HepG2 (cell line): ENCODE results near the gene TMEM186. TPM values are rescaled to one million over a fixed set of nuclear protein-coding genes. Genes with fewer than 3 reads are reported as not detected.

Experiments used
- ATAC-seq: fragments of 200-7000 bp; cut with Tn5 transposase; 3 replicates; pipeline ENCODE4 v1.9.1; 2020; ENCODE audit warnings: mild to moderate bottlenecking, moderate library complexity
- BruUV-seq: library from RNA; stranded (reverse); fragments of 400-500 nt; replicated peaks from 2 replicates; lab custom pipeline; 2021; lab: Mats Ljungman, UMichigan
- CTCF ChIA-PET: fragments of 300-600 bp; formaldehyde crosslinking; extraction: SDS; loops from one replicate; lab custom pipeline; 2021; ENCODE audit warnings: low total read pairs, inconsistent platforms, low intra/inter-chr PET ratio; lab: Yijun Ruan, JAX
- POLR2A ChIA-PET: fragments of 350-600 bp; sonication (Branson Sonifier 250); formaldehyde crosslinking; loops from one replicate; lab custom pipeline; 2020; ENCODE audit warnings: antibody characterized with exemption, inconsistent platforms; lab: Yijun Ruan, JAX
- DNase-seq: peaks from one replicate; pipeline ENCODE4 v3.0.0-alpha.2; 2015; ENCODE audit warnings: low spot score
- FAIRE-seq: peaks from 3 replicates; lab custom pipeline; 2011; peaks lifted over from hg19 to GRCh38; lab: Jason Lieb, UNC
- H2AFZ ChIP-seq: one replicate; pipeline ENCODE4 v1.6.1; 2011; ENCODE audit warnings: low read length, inconsistent platforms
- H3K27ac ChIP-seq: fragments of 300-600 bp; 3 replicates; pipeline ENCODE4 v1.8.0; 2011; ENCODE audit warnings: mixed run types, mild to moderate bottlenecking, mixed read lengths, low read length, inconsistent platforms; ENCODE audit not compliant: insufficient read depth; ENCODE audit errors: extremely low read length
- H3K27me3 ChIP-seq, 2 experiments: fragments of 200-600 bp in 1 of 2; 2 replicates in 1 of 2; 3 replicates in 1 of 2; pipeline versions ENCODE4 v1.6.0 to v1.8.0; 2011; ENCODE audit warnings: low read length in 2 of 2, mild to moderate bottlenecking in 2 of 2, moderate library complexity in 2 of 2, inconsistent platforms in 1 of 2; ENCODE audit not compliant: insufficient read depth in 2 of 2, control insufficient read depth in 1 of 2
- H3K36me3 ChIP-seq, 2 experiments: fragments of 200-600 bp in 1 of 2; replicated peaks in 1 of 2; 2 replicates in 1 of 2; 3 replicates in 1 of 2; pipeline versions ENCODE4 v1.5.1 to v1.8.0; 2011; ENCODE audit warnings: low read length in 2 of 2, inconsistent platforms in 1 of 2; ENCODE audit not compliant: insufficient read depth in 2 of 2, control insufficient read depth in 1 of 2
- H3K4me1 ChIP-seq: 2 replicates; pipeline ENCODE4 v1.5.1; 2012; ENCODE audit warnings: low read length, inconsistent platforms; ENCODE audit not compliant: insufficient read depth
- H3K4me2 ChIP-seq: 2 replicates; pipeline ENCODE4 v1.6.0; 2011; ENCODE audit warnings: low read depth, low read length, inconsistent platforms
- H3K4me3 ChIP-seq, 3 experiments: fragments of 200-600 bp in 1 of 3; sonication (generic), shearing (Covaris generic) in 1 of 3; replicated peaks in 1 of 3; 2 replicates each; pipeline ENCODE4 v1.5.1; 2011 to 2016; ENCODE audit warnings: low read length in 3 of 3, inconsistent platforms in 2 of 3, low read depth in 2 of 3, mild to moderate bottlenecking in 2 of 3, control low read depth in 1 of 3, mixed read lengths in 1 of 3; ENCODE audit not compliant: insufficient read depth in 1 of 3
- H3K79me2 ChIP-seq: one replicate; pipeline ENCODE4 v1.6.1; 2011; ENCODE audit warnings: low read length, inconsistent platforms; ENCODE audit not compliant: insufficient read depth
- H3K9ac ChIP-seq: 2 replicates; pipeline ENCODE4 v1.6.0; 2011; ENCODE audit warnings: mild to moderate bottlenecking, low read depth, low read length, inconsistent platforms; ENCODE audit not compliant: insufficient read depth
- H3K9me3 ChIP-seq: 2 replicates; pipeline ENCODE4 v1.5.1; 2012; ENCODE audit warnings: mild to moderate bottlenecking, low read length
- H4K20me1 ChIP-seq: 2 replicates; pipeline ENCODE4 v1.6.0; 2011; ENCODE audit warnings: inconsistent platforms, mild to moderate bottlenecking, low read length, moderate library complexity; ENCODE audit not compliant: insufficient read depth
- MTF1 ChIP-seq: sonication (generic); formaldehyde crosslinking; IDR thresholded peaks from 2 replicates; pipeline ENCODE4 v1.5.0; 2020; ENCODE audit warnings: missing genetic modification reagents
- POLR2AphosphoS5 ChIP-seq: IDR thresholded peaks from 2 replicates; pipeline ENCODE4 v1.6.1; 2012; ENCODE audit warnings: low read depth, low read length
- POLR2G ChIP-seq: fragments of 200-400 bp; formaldehyde crosslinking; IDR thresholded peaks from 2 replicates; pipeline ENCODE4 v1.6.1; 2018; ENCODE audit warnings: mild to moderate bottlenecking, low read depth, low read length, moderate library complexity
- RBM22 ChIP-seq: fragments of 200-400 bp; formaldehyde crosslinking; optimal IDR thresholded peaks from 2 replicates; pipeline ENCODE3; 2017; ENCODE audit warnings: mild to moderate bottlenecking, low read length, moderate library complexity
- ZNF121 ChIP-seq: sonication (generic); formaldehyde crosslinking; IDR thresholded peaks from 2 replicates; pipeline ENCODE4 v1.5.0; 2020; ENCODE audit warnings: mild to moderate bottlenecking, missing genetic modification reagents
- WGBS: methylation state at CpG from one replicate; pipeline ENCODE4 v1.1.6; 2017; ENCODE audit warnings: low lambda C conversion rate; 5-methylcytosine and 5-hydroxymethylcytosine counted together
- in situ Hi-C: cut with HindIII; loops from 2 replicates; pipeline ENCODE4 v1.10.0; 2017; ENCODE audit warnings: low pct_unique_long_range_greater_than_20kb; ENCODE audit not compliant: extremely low pct_ligation_motif_present
- intact Hi-C: fragments of 100-400 bp; cut with micrococcal nuclease; formaldehyde crosslinking; loops from one replicate; pipeline ENCODE4 v1.10.0; 2022; ENCODE audit not compliant: unreplicated experiment
- polyA plus RNA-seq, 8 experiments: library from polyadenylated mRNA; depleted of rRNA in 3 of 8; stranded (reverse) in 7 of 8; unstranded in 1 of 8; fragments of >200 nt; fragmentation: Illumina TruSeq in 4 of 8; extraction: Trizol in 4 of 8; gene quantifications; 2 replicates each; pipeline versions ENCODE4 v1.2.1 to v1.2.3, GENCODE V29; 2011 to 2016; ENCODE audit warnings: low read depth in 4 of 8, missing spikeins in 1 of 8, mixed read lengths in 1 of 8; ENCODE audit not compliant: insufficient read depth in 1 of 8
- total RNA-seq, 5 experiments: library from RNA; depleted of rRNA; stranded (reverse); fragments of >200 nt; fragmentation: Illumina TruSeq; extraction: Trizol; gene quantifications; 2 replicates each; pipeline ENCODE4 v1.2.3, GENCODE V29; 2016; ENCODE audit warnings: low read depth in 1 of 5
- TF ChIP-seq, protein P1 (sequence below): sonication (generic); formaldehyde crosslinking; IDR thresholded peaks from 2 replicates; pipeline ENCODE4 v1.8.1; 2023; ENCODE audit warnings: mild to moderate bottlenecking, missing genetic modification reagents
- TF ChIP-seq, protein P2 (sequence below): sonication (generic); formaldehyde crosslinking; IDR thresholded peaks from 2 replicates; pipeline ENCODE4 v1.5.0; 2020; ENCODE audit warnings: mild to moderate bottlenecking, missing genetic modification reagents

The TMEM186 gene
- total and polyA plus RNA-seq, 2 of the 13 experiments (the other 11 are each of a cell fraction or from before 2014, with no cell fraction given), result 16.2 to 19.3 TPM

DNA sequence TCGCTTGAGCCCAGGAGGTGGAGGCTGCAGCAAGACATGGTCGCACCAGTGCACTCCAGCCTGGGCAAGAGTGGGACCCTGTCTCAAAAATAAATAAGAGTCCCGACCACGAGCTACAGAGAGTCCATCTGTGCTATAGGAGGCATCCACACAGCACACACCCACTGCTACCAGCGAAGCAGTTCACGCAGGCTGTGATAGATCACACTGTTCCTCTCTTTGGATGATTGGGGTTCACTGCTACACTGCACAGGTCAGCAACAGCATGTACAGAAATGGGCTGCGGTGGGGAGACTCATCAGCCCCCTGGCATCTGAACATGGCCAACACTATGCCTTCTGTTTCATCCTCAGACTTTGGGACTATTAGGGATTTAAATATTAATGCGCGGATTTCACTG is 34.0 kb upstream of the TMEM186 start:
- no peaks in the 10 kb centered on the region for H3K4me1 ChIP-seq
- peaks cover 18% of the 10 kb centered on the region for H4K20me1 ChIP-seq
- H3K79me2 ChIP-seq, result peaks cover 25% of the 10 kb centered on the region
- in situ Hi-C loops, result no loop called here
- ATAC-seq, result peak; percentile 38; the same call in 2 of the 3 replicates
- no TSS peak for BruUV-seq
- intact Hi-C loops, result no loop called here
- no peak overlapping the region for H3K27ac ChIP-seq
- FAIRE-seq, result no peak
- no peak overlapping the region for H2AFZ ChIP-seq
- DNase-seq, result no peak
- POLR2A ChIA-PET, result no interaction called here
- TF ChIP-seq, protein P1, sequence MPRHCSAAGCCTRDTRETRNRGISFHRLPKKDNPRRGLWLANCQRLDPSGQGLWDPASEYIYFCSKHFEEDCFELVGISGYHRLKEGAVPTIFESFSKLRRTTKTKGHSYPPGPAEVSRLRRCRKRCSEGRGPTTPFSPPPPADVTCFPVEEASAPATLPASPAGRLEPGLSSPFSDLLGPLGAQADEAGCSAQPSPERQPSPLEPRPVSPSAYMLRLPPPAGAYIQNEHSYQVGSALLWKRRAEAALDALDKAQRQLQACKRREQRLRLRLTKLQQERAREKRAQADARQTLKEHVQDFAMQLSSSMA (CRISPR knock-in tag), result no peak
- TF ChIP-seq, protein P2, sequence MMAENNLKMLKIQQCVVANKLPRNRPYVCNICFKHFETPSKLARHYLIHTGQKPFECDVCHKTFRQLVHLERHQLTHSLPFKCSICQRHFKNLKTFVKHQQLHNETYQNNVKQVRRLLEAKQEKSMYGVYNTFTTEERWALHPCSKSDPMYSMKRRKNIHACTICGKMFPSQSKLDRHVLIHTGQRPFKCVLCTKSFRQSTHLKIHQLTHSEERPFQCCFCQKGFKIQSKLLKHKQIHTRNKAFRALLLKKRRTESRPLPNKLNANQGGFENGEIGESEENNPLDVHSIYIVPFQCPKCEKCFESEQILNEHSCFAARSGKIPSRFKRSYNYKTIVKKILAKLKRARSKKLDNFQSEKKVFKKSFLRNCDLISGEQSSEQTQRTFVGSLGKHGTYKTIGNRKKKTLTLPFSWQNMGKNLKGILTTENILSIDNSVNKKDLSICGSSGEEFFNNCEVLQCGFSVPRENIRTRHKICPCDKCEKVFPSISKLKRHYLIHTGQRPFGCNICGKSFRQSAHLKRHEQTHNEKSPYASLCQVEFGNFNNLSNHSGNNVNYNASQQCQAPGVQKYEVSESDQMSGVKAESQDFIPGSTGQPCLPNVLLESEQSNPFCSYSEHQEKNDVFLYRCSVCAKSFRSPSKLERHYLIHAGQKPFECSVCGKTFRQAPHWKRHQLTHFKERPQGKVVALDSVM, result peak; percentile 88; the same call in 1 of the 2 replicates
- 0 out of 2 replicates have a peak, but pooled peaks have one; percentile 4 for TF ChIP-seq POLR2AphosphoS5
- 93% methylated on average over 9 of the region's 9 CpGs for WGBS
- H3K27me3 ChIP-seq, result no peaks in the 10 kb centered on the region
- no peaks in the 10 kb centered on the region for H3K9me3 ChIP-seq
- H3K36me3 ChIP-seq, result peaks cover 36 to 55% of the 10 kb centered on the region in 2 experiments
- no peak overlapping the region for H3K4me3 ChIP-seq
- CTCF ChIA-PET, result no interaction called here
- no peak overlapping the region for H3K9ac ChIP-seq
- H3K4me2 ChIP-seq, result no peak overlapping the region

DNA sequence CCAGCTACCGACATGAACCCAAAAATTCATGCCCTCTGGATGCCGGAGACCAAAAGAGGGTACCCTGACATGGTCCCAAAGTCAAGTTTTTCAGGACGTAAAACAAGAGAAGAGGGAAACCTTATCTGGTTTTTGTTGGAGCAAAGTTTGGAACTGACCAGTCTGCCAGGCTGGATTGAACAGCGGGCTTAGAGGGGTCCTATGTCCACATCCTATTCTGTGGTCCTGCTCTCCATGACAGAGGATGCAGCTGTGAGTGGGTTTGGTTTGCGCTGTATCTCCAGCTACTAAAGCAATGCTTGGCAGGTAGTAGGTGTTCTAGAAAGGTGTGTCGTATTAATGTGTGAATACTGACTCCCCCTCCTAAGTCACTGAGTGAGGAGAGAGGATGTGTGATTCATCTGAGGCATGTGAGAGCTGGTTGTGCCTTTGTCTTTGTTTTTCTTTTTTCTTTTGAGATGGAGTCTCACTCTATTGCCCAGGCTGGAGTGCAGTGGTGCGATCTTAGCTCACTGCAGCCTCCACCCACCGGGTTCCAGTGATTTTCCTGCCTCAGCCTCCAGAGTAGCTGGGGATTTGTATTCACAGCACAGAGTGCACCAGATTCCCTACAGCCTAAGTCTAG is 31.2 kb upstream of the TMEM186 start:
- no peak overlapping the region for H3K9ac ChIP-seq
- H3K4me3 ChIP-seq, result no peak overlapping the region
- BruUV-seq, result no TSS peak
- over 99% methylated on average over 8 of the region's 8 CpGs for WGBS
- no peak for DNase-seq
- FAIRE-seq, result no peak
- peaks cover 12% of the 10 kb centered on the region for H4K20me1 ChIP-seq
- CTCF ChIA-PET, result no interaction called here
- no peaks in the 10 kb centered on the region for H3K4me1 ChIP-seq
- H2AFZ ChIP-seq, result no peak overlapping the region
- in situ Hi-C loops, result no loop called here
- no peak overlapping the region for H3K4me2 ChIP-seq
- no peaks in the 10 kb centered on the region for H3K27me3 ChIP-seq
- H3K9me3 ChIP-seq, result no peaks in the 10 kb centered on the region
- intact Hi-C loops, result no loop called here
- H3K79me2 ChIP-seq, result peaks cover 17% of the 10 kb centered on the region
- TF ChIP-seq POLR2G (peak; percentile 41; the same call in 1 of the 2 replicates), MTF1 (CRISPR knock-in tag) (no peak), ZNF121 (0 out of 2 replicates have a peak, but pooled peaks have one; percentile 8), RBM22 (peak; percentile 91)
- TF ChIP-seq, all 625 proteins: peak for 3
- POLR2A ChIA-PET, result interaction anchor here (0.8 to 1.2 kb wide), 3 partner anchors 9 to 35 kb away, joined by 3 to 4 read pairs (median 3); no protein-coding TSS in a partner anchor
- Histone ChIP-seq H3K36me3 (peaks cover 36 to 70% of the 10 kb centered on the region in 2 experiments), H3K27ac (no peak overlapping the region)
- ATAC-seq, result no peak; the same call in 2 of the 3 replicates
